ENCODE results near the gene C12orf60.

Gene C12orf60

DNA sequence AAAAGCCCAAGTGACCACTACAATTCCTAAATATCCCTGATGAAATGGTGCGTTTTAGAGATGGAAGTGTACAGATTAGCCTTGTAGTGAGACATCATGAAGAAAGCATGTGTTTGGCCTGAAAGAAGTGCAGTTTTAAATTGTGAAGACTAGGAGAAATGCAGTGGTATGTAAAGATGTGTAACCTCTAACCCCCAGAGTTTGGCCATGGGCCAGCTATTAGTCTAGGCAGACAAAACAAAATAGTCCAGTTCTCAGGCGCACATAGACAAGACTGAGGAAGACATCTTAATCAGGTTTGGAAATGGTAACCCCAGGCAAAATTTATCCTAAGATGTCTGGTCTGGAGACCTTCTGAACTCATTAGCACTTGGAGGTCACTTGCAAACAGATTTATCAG, 23.6 kb upstream of the C12orf60 start:
- no peak for DNase-seq

DNA sequence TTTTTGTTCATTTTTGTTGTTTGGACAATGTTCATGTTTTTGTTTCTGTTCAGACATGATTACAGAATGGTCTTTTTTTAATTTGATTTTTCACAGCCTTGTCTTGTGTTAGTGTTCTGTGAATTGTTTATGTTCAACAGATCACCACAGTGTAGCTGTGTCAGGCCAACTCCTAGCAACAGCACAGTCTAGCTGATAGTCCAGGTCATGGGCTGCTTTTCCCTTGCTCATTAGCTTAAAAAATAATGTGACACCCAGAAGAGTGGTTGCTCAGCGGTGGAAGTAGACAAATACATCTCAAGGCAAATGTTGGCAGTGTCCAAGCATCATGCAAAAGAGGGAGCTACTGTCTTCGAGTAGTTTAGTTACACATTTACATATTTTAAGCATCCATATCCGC, 22.6 kb upstream of the C12orf60 start:
- DNase-seq, result no peak

DNA sequence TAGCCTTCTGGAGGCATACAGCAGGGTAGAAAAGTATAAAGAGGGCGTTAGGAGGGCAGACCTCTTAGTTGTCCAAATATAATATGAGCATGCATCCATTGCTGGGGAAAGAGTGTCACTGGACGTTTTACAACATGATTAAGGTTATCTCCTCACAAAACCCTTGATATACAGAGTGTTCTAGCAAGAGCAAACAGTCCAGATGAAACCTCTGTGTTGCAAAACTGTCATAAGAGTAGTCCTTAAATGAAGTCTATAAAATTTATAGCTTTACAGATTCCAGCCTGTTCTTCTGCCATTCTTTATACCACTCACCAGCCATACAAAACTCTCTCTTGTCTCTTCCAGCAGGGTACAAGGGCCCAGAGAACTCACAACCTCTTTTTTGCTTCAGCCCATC, 21.9 kb upstream of the C12orf60 start:
- DNase-seq, result no peak

DNA sequence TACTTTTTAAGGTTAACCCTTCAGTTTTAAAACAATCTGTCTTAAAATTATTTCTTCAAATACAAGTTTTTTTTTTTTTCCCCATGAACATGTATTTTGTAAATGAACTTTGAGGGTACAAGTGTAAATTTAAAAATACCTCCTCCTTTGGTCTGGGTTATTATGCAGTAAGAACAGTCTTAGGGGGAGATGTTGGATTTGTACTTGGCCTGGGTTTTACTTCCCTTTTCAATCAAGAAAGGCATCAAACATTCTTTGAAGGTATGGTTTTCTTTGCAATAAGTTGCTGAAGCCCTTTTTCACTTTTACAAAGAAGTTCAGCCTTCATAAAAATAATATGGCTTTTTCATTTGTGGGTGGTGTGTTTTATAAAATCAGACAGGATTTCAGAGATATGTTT, 20.7 kb upstream of the C12orf60 start:
- no peak for DNase-seq

DNA sequence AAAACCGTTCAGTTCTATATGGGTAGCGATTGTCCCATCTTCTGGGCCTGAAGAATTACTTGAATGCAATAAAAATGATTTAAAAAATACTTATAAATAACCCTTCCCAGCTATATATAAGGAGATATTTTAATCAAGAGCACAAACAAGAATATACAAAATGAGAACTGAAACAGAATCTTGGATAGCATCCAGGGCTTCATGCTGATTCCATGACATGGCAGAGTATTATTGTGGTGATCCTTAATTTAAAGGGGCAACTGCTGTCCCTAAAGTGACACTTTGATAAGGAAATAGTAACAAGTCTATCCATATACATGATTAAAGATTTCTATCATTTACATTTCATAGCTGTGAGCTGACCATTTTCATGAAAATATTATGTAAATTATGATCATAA, 19.0 kb upstream of the C12orf60 start:
- no peak for DNase-seq

DNA sequence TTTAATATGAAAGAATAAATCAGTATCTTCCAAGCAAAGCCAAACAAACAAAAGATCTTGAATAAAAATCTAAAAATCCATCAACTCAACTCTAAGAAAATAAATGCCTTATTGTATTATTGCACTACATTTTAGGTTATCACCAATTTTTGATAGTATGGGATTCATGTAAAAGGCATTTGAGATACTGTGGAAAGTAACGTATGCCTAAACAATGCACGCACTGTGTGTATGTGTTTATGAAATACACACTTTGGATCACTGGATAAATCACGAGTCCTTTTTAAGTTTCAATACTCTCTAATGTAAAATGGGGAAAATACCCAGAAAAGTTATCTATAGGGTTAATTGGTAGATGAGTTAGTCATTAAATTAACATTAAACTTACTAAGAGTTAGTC, 17.9 kb upstream of the C12orf60 start:
- DNase-seq, result no peak

DNA sequence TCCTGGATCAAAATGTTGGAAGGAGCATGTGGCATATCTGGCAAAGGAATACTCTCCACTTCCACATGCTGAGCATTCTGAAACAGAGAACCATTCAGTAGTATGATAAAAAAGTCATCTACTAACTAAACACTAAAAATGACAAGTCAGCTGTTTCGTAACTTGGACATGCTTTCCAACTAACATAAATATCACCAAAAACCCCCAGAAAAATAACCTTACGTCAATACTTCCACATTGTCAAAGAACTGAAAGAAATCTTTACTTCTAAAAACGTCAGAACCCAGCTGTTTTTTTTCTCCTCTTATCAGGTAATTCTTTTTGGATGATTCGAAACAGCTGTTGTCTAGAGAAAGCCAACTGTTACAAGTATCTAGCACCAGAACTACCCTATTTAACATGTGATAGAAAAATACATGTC, 8.4 kb upstream of the C12orf60 start:
- no peak for DNase-seq

DNA sequence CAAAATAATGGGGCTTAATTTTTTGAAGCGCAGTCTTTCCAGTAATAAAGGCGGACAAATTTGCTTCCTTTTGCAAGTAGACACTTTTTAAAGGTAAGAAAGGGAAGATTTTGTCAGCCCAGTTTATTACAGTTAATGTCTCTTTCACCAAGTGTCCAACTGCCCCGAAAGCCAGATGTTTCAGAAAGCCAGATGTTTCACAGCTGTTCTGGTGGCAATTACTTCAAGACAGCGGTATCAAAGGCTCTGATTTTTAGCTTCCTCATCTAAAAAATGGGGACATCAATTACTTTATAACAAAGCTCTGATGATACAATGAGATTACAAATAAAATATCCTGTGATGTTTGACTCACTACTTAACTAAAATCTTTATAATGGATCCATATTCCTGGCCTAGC, 1.2 kb upstream of the C12orf60 start:
- no peak for DNase-seq

DNA sequence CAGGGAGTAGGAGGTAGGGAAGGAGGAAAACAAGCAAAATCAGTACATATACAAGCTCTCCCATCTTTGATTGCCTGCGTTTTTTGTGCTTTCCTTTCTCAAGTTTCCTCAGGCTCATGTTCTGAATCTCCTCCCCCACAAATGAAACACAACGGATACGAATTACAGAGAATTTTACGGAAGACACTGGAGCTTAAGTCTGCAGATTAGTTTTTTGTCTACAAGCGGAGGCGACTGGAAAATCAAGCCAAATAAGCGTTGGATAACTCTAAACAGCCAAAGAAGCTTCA, 804 bp upstream of the C12orf60 start:
- DNase-seq, result no peak

DNA sequence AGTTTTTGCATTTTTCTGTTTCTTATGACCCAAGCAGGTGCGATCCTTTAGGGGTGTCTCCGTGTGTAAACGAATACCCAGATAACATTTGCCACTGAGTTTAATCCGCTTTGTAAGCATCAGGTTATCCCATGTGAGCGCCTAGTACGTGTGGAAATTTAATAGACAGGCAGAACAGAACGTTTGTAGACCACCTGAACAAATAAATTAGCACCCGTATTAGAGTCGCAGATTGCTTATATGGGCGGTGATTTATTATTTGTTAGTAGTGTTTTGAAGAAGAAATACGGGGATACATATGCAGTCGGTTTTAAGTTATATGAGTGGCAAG, 325 bp downstream of the C12orf60 start:
- DNase-seq, result no peak

DNA sequence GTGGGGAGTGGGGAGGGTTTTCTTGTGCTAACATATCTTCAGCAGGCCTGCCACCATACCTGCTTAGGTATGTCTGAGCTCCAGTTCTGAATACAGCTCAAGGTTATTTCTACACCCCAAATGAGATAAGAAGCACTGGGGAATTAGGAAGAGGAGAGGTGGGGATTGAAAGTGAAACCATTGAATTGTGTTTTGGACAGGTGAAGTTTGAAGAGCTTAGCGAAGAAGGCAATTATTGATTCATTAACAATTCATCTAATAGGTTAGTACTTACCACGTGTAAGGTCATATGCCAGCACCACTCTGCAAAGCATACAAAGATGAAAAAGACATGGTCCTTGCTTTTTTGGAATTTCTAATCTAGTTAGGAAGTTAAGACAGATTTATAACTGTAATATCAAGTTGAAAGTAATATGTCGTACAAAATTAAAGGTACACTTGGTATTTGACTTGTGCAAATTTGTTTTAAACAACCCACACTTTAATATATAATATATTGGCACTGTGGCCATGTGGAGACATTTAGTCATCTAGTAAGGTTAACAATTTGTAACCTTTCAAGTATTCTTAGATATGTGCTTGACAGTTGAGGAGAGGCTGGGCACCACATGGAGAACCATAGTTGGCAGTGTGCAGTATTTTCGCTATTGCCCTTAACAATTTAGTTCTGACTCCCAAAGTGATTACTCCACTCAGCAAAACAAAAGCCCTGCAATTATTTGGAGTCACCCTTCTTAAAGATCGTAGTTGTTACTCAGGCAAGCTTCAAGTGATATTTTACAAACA, 6.9 kb downstream of the C12orf60 start:
- no peak for DNase-seq

DNA sequence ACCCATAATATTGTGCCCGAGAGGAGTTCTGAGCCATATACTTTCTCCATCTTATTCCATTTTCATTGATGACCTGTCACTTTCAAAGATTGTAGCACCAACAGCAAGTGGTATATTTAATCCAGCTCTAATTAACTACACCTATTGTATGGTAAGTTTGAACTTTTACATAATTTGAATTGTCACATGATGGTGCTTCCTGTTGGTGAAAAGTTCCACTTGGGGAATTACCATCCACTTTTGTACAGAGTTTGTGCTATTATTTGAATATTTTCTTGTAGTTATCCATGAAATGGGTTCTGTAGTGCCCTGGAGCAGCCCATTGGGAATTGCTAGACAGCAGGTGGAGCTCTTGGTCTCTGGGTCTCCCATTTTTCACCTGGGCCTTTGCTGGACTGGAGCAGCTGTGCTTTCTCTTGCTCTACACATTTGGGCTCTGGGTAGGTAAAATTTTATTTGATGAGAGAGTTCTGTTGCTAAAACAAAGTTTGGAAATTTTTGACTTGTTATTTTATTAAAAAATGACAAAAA, 7.5 kb downstream of the C12orf60 start:
- DNase-seq, result no peak

DNA sequence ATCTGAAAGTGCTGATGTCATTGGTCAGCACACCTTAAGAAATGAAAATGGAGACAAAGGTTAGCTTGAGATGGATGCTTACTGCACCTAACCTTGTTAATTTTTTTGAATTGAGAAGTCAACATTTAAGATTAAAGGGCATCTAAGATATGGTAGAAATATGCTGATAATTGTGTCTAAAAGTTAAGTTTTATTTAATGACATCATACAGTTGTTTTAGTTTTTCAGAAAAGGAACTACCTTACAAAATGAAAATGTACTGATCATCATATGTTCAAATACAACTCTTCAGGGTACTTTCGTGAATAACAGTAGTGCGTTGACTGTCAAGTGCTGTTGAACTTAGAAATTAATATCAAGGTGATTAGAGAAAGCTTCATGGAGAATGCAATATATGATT, 8.0 kb downstream of the C12orf60 start:
- DNase-seq, result no peak

DNA sequence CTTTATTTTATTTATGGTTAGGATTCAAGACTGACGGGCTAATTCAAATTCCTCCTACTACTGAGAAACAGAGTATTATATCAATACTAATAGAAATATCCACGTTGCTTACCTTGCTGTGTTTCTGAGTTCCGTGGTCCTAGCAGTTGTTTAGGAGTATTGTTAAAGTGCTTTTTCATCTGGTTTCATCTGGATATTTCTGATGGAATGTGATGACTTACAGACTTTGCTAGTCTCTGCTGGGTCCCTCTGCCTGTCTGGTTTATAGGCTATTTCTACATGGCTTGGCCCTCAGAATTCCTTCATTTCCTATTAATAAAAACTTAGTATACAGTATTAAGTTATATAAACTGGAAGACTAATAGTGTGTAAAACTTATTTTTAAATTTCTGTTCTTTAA, 10.5 kb downstream of the C12orf60 start, which contains the start of gene SMCO3:
TSS of gene SMCO3 (minus strand) at position 169 of the 400 bp plus-strand sequence. CDS start 7,502 bp downstream, outside the sequence.
- DNase-seq, result no peak

DNA sequence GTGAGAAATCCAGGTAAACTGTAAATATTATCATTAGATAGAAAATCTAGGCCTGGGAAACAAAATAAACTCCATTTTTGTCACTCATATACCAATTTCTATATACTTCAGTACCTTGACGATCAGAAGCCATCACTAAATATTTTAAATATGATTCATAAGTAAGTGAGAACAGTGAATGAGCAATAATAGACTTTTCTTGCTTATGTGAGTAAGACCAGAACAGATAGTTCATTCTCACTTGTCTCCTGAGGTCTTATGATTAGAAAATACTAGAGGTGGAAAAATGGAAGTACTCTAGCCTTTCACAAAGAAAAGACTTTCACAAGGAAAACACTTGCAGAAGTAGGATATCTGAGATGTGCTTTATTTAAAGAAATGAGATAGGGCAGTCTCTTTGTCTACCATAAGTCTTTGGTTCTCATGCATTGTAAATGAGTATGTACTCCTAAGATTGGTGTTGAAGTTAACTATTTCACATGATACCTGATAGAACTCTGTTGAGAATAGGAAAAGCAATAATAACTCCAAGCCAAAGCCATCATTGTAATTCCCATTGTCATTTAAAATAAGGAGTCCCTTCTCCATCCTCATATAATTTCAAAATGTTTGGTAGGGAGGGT, 20.7 kb downstream of the C12orf60 start:
- DNase-seq, result no peak

DNA sequence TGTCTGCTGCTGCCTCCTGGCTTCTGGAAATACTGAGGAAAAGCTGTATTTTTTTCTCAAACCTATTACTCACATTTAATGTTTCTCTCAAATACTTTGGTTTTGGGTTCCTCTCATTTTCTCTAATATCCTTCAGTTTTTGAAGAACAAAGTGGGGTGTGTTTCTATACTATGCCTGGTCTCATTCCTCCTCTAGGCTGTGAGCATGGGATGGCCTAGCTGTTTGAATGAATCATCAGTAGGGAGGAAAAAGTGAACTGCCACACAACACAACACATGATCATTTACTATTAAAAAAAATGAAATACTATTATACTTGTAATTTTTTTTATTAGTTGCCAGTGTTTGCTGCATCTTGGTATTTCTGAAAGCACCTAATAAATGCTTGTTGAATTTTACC, 21.8 kb downstream of the C12orf60 start:
- no peak for DNase-seq

DNA sequence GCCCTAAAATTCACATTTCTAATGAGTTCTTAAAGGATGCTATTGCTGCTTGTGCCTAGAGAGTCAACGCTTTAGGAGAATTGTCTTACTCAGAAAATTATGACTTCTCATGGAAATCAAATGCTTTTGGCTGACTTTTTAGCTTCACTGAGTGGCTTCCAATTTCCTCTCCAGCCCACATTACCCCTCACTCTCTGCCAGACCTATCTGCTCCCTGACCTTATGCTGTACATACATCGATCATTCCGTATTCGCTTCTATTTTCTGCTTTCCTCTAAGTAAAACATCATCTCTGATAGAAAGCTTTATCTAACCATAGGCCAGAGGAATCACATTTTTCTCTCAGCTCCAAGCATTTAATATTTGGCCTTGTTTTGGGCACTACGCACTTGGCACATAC, 23.0 kb downstream of the C12orf60 start:
- DNase-seq, result no peak

DNA sequence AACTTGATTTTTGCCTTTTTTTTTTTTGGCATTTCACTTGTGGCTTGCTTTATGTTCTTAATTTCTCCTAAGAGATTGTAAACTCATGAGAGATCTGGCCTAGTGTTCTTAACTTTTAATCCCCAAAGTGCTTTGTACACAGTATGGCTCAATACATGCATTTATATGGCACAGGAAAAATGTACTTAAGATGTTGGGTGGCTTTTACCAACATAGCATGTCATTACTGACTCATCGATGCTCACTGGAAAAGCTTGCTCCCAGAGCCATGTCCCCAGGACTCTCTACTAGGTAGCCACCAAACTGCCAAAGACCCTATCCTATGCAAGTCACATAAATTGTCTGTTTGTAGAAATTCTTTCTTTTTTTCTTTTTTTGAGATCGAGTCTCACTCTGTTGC, 23.6 kb downstream of the C12orf60 start:
- DNase-seq, result no peak

DNA sequence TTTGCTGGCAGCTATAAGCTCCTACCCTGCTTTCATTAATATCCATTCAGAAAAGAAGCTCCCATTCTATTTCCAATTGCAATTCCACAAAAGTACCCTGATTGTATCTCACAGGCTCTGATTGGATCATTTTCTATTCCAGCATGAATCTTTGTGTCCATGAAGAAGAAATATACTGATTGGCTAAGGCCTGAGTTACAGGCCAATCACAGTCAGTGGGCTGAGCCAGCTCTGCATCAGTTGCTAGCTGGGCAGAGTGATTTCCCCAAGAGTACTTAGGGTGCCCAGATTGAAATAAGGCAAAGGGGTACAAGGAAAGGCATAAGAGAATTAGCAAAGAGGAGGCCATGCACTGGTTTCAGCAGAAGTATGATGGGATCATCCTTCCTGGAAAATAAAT, 25.4 kb downstream of the C12orf60 start:
- no peak for DNase-seq

DNA sequence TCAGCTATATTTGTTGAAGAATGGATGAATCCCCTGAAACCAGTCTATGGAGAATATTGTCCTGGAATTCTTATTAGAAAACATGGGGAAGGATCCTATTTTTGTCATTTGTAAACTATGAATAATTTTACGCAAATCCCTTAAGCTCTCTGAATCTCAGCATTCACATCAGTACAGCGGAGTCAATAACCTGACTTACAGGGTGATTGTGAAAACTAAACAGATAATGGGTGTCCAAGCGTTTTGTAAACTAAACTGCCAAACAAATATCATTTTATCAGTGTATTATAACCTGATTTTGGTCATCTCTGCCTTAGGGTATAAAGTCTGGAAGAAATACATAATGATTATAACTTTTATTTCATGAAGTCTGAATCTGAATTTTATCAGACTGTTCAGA, 29.9 kb downstream of the C12orf60 start:
- no peak for DNase-seq

DNA sequence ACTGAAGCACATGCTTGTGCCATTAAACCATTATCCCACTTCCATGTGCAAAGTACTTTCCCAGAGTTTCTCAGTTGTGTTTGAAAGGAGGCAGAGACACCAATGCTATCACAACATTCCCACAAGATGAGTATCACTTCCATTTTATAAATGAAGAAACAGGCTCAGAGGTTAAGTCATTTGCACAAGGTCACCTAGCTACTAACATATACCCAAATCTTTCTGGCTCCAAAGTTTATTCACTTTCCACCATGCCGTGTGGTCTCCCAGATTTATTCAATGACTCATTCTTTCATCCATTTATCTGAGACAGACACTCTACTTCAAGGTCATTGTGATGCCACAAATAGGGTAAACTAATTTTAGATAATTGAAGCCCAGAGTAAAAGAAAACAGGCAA, 30.5 kb downstream of the C12orf60 start:
- DNase-seq, result no peak

DNA sequence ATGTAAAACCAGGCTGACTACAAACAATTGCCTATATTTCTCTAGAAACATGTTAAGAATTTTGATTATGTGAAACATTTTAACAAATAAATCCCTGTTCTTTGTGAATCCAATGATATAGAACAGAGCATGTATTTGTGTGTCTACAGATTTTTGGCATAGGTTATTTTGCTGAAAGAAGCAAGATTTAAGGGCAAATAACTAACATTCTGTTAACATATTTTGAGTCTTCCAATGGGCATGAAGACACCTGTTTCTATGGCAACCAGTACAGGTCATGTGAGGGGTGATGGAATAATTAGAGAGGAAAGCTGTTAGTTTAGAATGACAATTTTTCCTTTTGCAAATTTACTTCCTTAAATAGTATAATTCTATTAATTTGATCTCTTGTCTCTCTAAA, 31.0 kb downstream of the C12orf60 start:
- no peak for DNase-seq

DNA sequence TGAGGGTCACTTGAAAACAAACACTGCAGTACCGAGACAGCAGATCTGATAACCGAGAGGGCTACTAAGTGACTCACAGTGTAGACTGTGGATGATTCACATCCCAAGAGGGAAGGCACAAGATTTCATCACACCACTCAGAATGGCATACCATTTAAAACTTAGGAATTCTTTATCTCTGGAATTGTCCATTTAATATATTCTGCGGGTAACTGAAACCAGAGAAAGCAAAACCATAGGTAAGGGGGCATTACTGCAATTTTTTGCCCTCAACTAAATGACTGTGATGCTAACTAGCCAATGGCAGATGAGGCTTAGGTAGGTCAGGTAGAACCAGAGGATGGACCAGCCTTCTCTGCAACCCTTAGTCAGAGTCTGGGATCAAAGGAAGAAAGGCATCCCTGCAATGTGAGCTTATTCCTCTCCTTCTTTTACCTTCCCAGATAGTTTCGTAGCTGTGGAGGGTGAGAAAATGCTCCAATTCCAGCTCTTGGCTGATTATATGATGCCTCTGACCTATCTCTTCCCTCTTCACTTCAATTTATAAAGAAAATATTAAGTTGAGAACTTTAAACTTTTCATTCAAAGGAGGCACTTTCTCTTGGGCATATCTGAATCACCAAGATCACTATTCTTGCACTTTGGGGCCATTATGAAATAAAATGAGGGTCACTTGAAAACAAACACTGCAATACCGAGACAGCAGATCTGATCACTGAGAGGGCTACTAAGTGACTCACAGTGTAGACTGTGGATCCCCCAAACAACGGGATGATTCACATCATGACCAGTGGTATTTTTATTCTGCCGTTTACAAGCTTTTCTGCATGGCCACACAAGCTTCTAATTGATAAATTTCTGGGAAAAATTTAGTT, 33.1 kb downstream of the C12orf60 start:
- DNase-seq, result peak; percentile 61

DNA sequence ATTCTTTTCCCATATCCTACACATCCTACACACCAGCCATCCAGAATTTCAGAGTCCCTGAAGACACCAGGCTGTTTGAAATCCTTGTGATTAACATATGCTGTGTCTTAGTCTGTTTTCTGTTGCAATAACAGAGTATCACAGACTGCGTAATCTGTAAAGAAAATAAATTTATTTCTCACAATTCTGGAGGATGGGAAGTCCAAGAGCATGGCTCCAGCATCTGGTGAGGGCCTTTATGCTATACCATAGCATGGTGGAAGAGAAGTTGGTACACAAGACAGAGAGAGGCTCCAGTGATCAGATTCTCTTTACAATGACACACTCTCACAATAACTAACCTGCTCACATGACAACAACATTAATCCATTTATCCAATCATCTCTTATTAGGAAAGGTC, 35.8 kb downstream of the C12orf60 start:
- no peak for DNase-seq

Data from amniotic stem cell (primary cell).